Measurements from ENCODE around the gene TSR2. TPM values are rescaled to one million over a fixed set of nuclear protein-coding genes. Genes with fewer than 3 reads are reported as not detected.

Gene TSR2
- total RNA-seq, 1 donor from 2014 or later = 13.3 TPM

DNA sequence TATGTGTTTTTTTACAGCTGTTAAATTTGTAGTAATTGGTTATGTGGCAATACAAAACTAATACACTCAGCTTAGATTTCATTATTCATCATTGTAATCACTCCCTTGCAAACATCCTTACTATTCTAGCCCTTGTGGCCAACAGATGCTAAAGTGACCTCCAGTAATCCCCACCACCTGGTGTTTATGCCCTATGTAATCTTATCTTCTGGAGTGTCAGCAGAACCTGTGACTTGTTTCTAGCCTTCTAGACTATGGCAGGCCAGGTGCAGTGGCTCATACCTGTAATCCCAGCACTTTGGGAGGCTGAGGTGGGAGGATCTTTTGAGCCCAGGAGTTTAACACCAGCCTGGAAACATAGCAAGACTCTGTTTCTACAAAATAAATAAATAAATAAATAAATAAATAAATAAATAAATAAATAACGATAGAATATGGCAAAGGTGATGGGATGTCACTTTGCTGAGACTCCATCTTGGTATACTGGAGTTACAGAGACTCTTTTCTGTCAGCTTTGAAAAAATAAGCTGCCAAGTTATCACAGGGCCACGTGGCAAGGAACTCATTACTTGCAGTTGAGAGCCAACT, 12.3 kb upstream of the TSR2 start:
- Mint-ChIP-seq H3K4me1 (no peaks in the 10 kb centered on the region), H3K27ac (no peak overlapping the region), H3K4me3 (no peak overlapping the region), H3K27me3 (ENCODE audit: insufficient read depth, low read depth) (no peaks in the 10 kb centered on the region), H3K9me3 (peaks cover 6% of the 10 kb centered on the region), H3K36me3 (no peaks in the 10 kb centered on the region)
- Histone ChIP-seq H4K20me1 (ENCODE audit: low read depth) (no peaks in the 10 kb centered on the region), H3K9ac (no peak overlapping the region), H3K36me3 (no peaks in the 10 kb centered on the region), H3F3A (ENCODE audit: low read depth) (no peaks in the 10 kb centered on the region), H2AFZ (replicated peaks) (no peak overlapping the region), H3K9me3 (ENCODE audit: low read depth) (no peaks in the 10 kb centered on the region), H3K27me3 (no peaks in the 10 kb centered on the region), H3K27ac (no peak overlapping the region), H3K4me2 (no peak overlapping the region), H3K79me2 (ENCODE audit: low read depth) (no peaks in the 10 kb centered on the region), H3K4me3 (no peak overlapping the region), H3K4me1 (no peaks in the 10 kb centered on the region)
- DNase-seq (ENCODE audit: low spot score) = no peak
- no peak for TF ChIP-seq EZH2 (IDR thresholded peaks at IDR 0.05)
- TF ChIP-seq, protein P1, sequence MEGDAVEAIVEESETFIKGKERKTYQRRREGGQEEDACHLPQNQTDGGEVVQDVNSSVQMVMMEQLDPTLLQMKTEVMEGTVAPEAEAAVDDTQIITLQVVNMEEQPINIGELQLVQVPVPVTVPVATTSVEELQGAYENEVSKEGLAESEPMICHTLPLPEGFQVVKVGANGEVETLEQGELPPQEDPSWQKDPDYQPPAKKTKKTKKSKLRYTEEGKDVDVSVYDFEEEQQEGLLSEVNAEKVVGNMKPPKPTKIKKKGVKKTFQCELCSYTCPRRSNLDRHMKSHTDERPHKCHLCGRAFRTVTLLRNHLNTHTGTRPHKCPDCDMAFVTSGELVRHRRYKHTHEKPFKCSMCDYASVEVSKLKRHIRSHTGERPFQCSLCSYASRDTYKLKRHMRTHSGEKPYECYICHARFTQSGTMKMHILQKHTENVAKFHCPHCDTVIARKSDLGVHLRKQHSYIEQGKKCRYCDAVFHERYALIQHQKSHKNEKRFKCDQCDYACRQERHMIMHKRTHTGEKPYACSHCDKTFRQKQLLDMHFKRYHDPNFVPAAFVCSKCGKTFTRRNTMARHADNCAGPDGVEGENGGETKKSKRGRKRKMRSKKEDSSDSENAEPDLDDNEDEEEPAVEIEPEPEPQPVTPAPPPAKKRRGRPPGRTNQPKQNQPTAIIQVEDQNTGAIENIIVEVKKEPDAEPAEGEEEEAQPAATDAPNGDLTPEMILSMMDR (IDR thresholded peaks at IDR 0.05) = no peak
- no peak for TF ChIP-seq EZH2phosphoT487 (IDR thresholded peaks at IDR 0.05)

DNA sequence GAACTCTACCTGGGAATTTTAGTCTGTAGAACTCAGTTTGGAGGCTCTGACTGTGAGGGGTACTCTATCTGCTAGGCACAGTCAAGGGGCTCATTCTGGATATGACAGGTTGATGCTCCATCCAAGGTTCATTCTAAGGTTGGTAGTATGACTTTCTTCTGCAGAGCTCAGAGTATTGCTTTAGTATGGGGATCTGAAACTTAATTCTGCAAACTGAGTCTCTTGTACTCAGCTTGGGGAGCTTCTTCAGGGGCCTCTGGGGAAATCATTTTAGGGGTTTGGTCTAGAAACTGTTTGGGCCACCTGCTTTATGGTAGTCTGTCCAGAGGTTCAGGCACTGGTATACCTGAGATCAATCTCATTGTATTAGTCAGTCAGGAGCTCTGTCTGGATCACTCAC, 9.7 kb upstream of the TSR2 start:
- H3F3A ChIP-seq (ENCODE audit: low read depth) = no peaks in the 10 kb centered on the region
- H3K4me1 Mint-ChIP-seq = no peaks in the 10 kb centered on the region
- H3K27ac Mint-ChIP-seq = no peak overlapping the region
- no peaks in the 10 kb centered on the region for H3K36me3 Mint-ChIP-seq
- H3K9ac ChIP-seq = no peak overlapping the region
- H3K9me3 ChIP-seq (ENCODE audit: low read depth) = no peaks in the 10 kb centered on the region
- H3K27me3 ChIP-seq = no peaks in the 10 kb centered on the region
- no peak overlapping the region for H3K4me2 ChIP-seq
- no peak overlapping the region for H3K4me3 ChIP-seq
- H3K36me3 ChIP-seq = no peaks in the 10 kb centered on the region
- TF ChIP-seq, protein P1 (IDR thresholded peaks at IDR 0.05) = no peak
- no peak for TF ChIP-seq EZH2 (IDR thresholded peaks at IDR 0.05)
- TF ChIP-seq EZH2phosphoT487 (IDR thresholded peaks at IDR 0.05) = no peak
- no peaks in the 10 kb centered on the region for H3K79me2 ChIP-seq (ENCODE audit: low read depth)
- H3K4me3 Mint-ChIP-seq = no peak overlapping the region
- H2AFZ ChIP-seq (replicated peaks) = no peak overlapping the region
- H3K27me3 Mint-ChIP-seq (ENCODE audit: insufficient read depth, low read depth) = no peaks in the 10 kb centered on the region
- DNase-seq (ENCODE audit: low spot score) = no peak
- H4K20me1 ChIP-seq (ENCODE audit: low read depth) = no peaks in the 10 kb centered on the region
- H3K9me3 Mint-ChIP-seq = peaks cover 6% of the 10 kb centered on the region
- no peaks in the 10 kb centered on the region for H3K4me1 ChIP-seq
- no peak overlapping the region for H3K27ac ChIP-seq

DNA sequence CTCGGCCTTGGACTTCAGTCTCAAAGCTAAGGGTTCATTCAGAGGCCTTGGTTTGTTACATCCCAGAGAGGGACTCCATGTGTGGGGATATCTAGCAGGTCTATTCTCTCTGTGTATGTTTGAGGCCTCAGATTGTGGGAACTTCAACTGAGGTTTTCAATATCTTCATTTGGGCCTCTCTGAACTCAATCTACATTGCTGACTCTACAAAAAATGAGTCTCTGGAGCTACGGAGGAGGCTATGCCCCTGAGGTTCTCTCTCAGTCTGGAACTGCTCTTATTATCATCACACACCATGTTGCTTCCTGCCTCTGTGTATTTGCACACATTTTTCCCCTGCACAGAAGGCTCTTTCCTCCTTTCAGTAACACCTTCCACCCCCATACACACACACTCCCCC, 5.1 kb upstream of the TSR2 start:
- Mint-ChIP-seq H3K27me3 (ENCODE audit: insufficient read depth, low read depth) (no peaks in the 10 kb centered on the region), H3K4me3 (no peak overlapping the region), H3K9me3 (no peaks in the 10 kb centered on the region), H3K4me1 (no peaks in the 10 kb centered on the region), H3K36me3 (no peaks in the 10 kb centered on the region), H3K27ac (no peak overlapping the region)
- Histone ChIP-seq H3K4me3 (no peak overlapping the region), H3K79me2 (ENCODE audit: low read depth) (no peaks in the 10 kb centered on the region), H3K4me2 (no peak overlapping the region), H3K27me3 (no peaks in the 10 kb centered on the region), H3K9ac (no peak overlapping the region), H3K9me3 (ENCODE audit: low read depth) (no peaks in the 10 kb centered on the region), H2AFZ (replicated peaks) (no peak overlapping the region), H3F3A (ENCODE audit: low read depth) (no peaks in the 10 kb centered on the region), H3K27ac (no peak overlapping the region), H3K4me1 (no peaks in the 10 kb centered on the region), H4K20me1 (ENCODE audit: low read depth) (no peaks in the 10 kb centered on the region), H3K36me3 (no peaks in the 10 kb centered on the region)
- no peak for DNase-seq (ENCODE audit: low spot score)
- TF ChIP-seq EZH2phosphoT487 (IDR thresholded peaks at IDR 0.05) = no peak
- TF ChIP-seq, protein P1 (IDR thresholded peaks at IDR 0.05) = no peak
- no peak for TF ChIP-seq EZH2 (IDR thresholded peaks at IDR 0.05)

All from neural progenitor cell (in vitro differentiated cells).